ENCODE measurements around the gene PI4KA. TPM values are rescaled to one million over a fixed set of nuclear protein-coding genes. Genes with fewer than 3 reads are reported as not detected.

Gene PI4KA
- total RNA-seq, 1 experiment from 2014 or later: 65.8 TPM

DNA sequence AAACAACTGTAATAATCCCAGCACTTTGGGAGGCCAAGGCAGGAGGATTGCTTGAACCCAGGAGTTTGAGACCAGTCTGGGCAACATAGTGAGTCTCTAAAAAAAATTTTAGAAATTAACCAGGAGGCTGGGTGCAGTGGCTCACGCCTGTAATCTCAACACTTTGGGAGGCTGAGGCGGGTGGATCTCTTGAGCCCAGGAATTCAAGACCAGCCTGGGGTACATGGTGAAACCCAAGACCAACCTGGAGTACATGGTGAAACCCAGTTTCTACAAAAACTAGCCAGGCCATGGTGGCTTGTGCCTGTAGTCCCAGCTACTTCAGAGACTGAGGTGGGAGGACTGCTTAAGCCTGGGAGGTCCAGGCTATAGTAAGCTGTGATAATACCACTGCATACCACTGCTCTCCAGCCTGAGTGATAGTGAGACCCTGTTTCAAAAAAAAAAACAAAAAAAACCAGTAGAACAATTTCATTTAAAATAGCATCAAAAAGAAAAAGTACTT lies 11.2 kb downstream of the PI4KA start:
- peaks cover 2% of the 10 kb centered on the region; the same call in 1 of the 2 replicates for H3K79me2 ChIP-seq (ENCODE audit: insufficient read depth, low read length)
- H3K9me3 Mint-ChIP-seq: no peaks in the 10 kb centered on the region
- H2BK15ac ChIP-seq (ENCODE audit: low read depth, low read length): no peak overlapping the region
- no peak overlapping the region for H3K14ac ChIP-seq (ENCODE audit: insufficient read depth, low read length)
- no peaks in the 10 kb centered on the region for H3K36me3 Mint-ChIP-seq (ENCODE audit: insufficient read depth in 1 of 3, low read depth in 3 of 3)
- TF ChIP-seq, protein P1, sequence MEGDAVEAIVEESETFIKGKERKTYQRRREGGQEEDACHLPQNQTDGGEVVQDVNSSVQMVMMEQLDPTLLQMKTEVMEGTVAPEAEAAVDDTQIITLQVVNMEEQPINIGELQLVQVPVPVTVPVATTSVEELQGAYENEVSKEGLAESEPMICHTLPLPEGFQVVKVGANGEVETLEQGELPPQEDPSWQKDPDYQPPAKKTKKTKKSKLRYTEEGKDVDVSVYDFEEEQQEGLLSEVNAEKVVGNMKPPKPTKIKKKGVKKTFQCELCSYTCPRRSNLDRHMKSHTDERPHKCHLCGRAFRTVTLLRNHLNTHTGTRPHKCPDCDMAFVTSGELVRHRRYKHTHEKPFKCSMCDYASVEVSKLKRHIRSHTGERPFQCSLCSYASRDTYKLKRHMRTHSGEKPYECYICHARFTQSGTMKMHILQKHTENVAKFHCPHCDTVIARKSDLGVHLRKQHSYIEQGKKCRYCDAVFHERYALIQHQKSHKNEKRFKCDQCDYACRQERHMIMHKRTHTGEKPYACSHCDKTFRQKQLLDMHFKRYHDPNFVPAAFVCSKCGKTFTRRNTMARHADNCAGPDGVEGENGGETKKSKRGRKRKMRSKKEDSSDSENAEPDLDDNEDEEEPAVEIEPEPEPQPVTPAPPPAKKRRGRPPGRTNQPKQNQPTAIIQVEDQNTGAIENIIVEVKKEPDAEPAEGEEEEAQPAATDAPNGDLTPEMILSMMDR (conservative IDR thresholded peaks at IDR 0.05): no peak
- no peak overlapping the region for H3K9ac ChIP-seq (ENCODE audit: extremely low read depth, insufficient read length, low read length)
- no peak overlapping the region for H3K23ac ChIP-seq (ENCODE audit: insufficient read length, low read depth, low read length)
- no peak overlapping the region for H2AFZ ChIP-seq (ENCODE audit: low read length)
- H3K18ac ChIP-seq (ENCODE audit: insufficient read length, low read depth, low read length): no peak overlapping the region
- no peak overlapping the region for H2BK20ac ChIP-seq (ENCODE audit: low read depth, low read length, poor library complexity, severe bottlenecking)
- no peaks in the 10 kb centered on the region for H3K9me3 ChIP-seq (ENCODE audit: control insufficient read depth, low read depth, low read length)
- no peak for DNase-seq
- H3K23me2 ChIP-seq (ENCODE audit: insufficient read length, low read depth, low read length, poor library complexity, severe bottlenecking): no peaks in the 10 kb centered on the region
- no peak overlapping the region for H4K91ac ChIP-seq (ENCODE audit: insufficient read length, low read depth, low read length)
- no peak overlapping the region for H2BK120ac ChIP-seq (ENCODE audit: low read depth, low read length, poor library complexity, severe bottlenecking)
- no peak overlapping the region for H2AK5ac ChIP-seq (ENCODE audit: insufficient read length, low read length)
- H3K56ac ChIP-seq (ENCODE audit: insufficient read length, low read depth, low read length): no peak overlapping the region
- no peak overlapping the region for H3T11ph ChIP-seq (ENCODE audit: low read length)
- WGBS (ENCODE audit: extremely low coverage, insufficient read length, low lambda C conversion rate): no CpG with 5 or more reads among the region's 2 CpGs
- no peaks in the 10 kb centered on the region for H3K27me3 Mint-ChIP-seq (ENCODE audit: low read depth)
- H3K4ac ChIP-seq (ENCODE audit: low read depth, low read length): no peak overlapping the region
- H3K27me3 ChIP-seq (ENCODE audit: insufficient read depth, low read length): no peaks in the 10 kb centered on the region
- no peak overlapping the region for H2BK5ac ChIP-seq (ENCODE audit: insufficient read length, low read length)
- no peak overlapping the region for H3K4me3 Mint-ChIP-seq
- no peak overlapping the region; a peak in 1 of 7 replicates for H3K27ac Mint-ChIP-seq
- H4K5ac ChIP-seq (ENCODE audit: insufficient read length, low read depth, low read length): no peak overlapping the region
- no peak overlapping the region for H3K4me2 ChIP-seq (ENCODE audit: insufficient read depth, insufficient read length, low read length)
- H3K4me1 Mint-ChIP-seq: peaks cover 19 to 20% of the 10 kb centered on the region in 2 experiments
- no peaks in the 10 kb centered on the region for H3K4me1 ChIP-seq (ENCODE audit: insufficient read depth, low read length)
- no peak overlapping the region for H2BK12ac ChIP-seq (ENCODE audit: insufficient read length, low read depth, low read length)
- H3K79me1 ChIP-seq (ENCODE audit: insufficient read depth, low read depth, low read length, poor library complexity, severe bottlenecking): peaks cover 3% of the 10 kb centered on the region
- no peak overlapping the region for H3K27ac ChIP-seq (ENCODE audit: insufficient read length, low read depth, low read length)
- H4K20me1 ChIP-seq (ENCODE audit: control insufficient read depth, insufficient read depth, insufficient read length): no peaks in the 10 kb centered on the region
- H4K8ac ChIP-seq (replicated peaks; ENCODE audit: insufficient read length, low read depth, low read length): no peak overlapping the region
